H1 (cell line): ENCODE results near the gene RNF31. TPM values are rescaled to one million over a fixed set of nuclear protein-coding genes. Genes with fewer than 3 reads are reported as not detected.
A peak's percentile ranks its signal among the peaks of the same experiment; 100 is the strongest.

ENCODE experiments used
- CTCF ChIA-PET: fragments of 300-600 bp; sonication (Branson Sonifier 250); formaldehyde crosslinking; loops from one replicate; lab custom pipeline; 2021; ENCODE audit not compliant: partially characterized antibody; lab: Charles Lee
- POLR2A ChIA-PET: fragments of 300-600 bp; sonication (Branson Sonifier 250); formaldehyde crosslinking; loops from one replicate; lab custom pipeline; 2021; ENCODE audit warnings: inconsistent platforms; ENCODE audit not compliant: partially characterized antibody; lab: Charles Lee
- DNase-seq, 2 experiments: peaks; one replicate each; pipeline versions ENCODE4 v3.0.0 to v3.0.0-alpha.2; 2010 to 2022; ENCODE audit warnings: low spot score in 2 of 2, low read depth in 1 of 2, mixed read lengths in 1 of 2
- FAIRE-seq: peaks from 2 replicates; lab custom pipeline; 2011; peaks lifted over from hg19 to GRCh38; lab: Jason Lieb, UNC
- H2AFZ ChIP-seq: 2 replicates; pipeline ENCODE4 v1.8.1; 2012; ENCODE audit warnings: low read length, inconsistent platforms
- H2AK5ac ChIP-seq: 2 replicates; pipeline ENCODE4 v1.6.1; 2013; ENCODE audit warnings: low read depth, low read length
- H2BK120ac ChIP-seq: replicated peaks from 2 replicates; pipeline ENCODE3; 2013; ENCODE audit warnings: low read depth, low read length, inconsistent platforms
- H2BK12ac ChIP-seq: 2 replicates; pipeline ENCODE4 v1.6.1; 2013; ENCODE audit warnings: low read depth, low read length
- H2BK15ac ChIP-seq: 2 replicates; pipeline ENCODE4 v1.6.1; 2013; ENCODE audit warnings: low read length
- H2BK20ac ChIP-seq: 2 replicates; pipeline ENCODE4 v1.6.1; 2013; ENCODE audit warnings: low read length
- H2BK5ac ChIP-seq: 2 replicates; pipeline ENCODE4 v1.6.1; 2013; ENCODE audit warnings: low read depth, low read length
- H3K14ac ChIP-seq: 2 replicates; pipeline ENCODE4 v1.6.1; 2013; ENCODE audit warnings: inconsistent platforms; ENCODE audit not compliant: insufficient read length
- H3K18ac ChIP-seq: 2 replicates; pipeline ENCODE4 v1.6.1; 2013; ENCODE audit warnings: low read length; ENCODE audit errors: extremely low read depth
- H3K23ac ChIP-seq: 2 replicates; pipeline ENCODE4 v1.6.1; 2013; ENCODE audit warnings: inconsistent platforms; ENCODE audit not compliant: insufficient read length
- H3K23me2 ChIP-seq: 2 replicates; pipeline ENCODE4 v1.6.1; 2013; ENCODE audit warnings: low read depth, low read length
- H3K27ac ChIP-seq: 2 replicates; pipeline ENCODE4 v1.6.1; 2011; ENCODE audit warnings: low read depth, low read length, inconsistent platforms
- H3K27me3 ChIP-seq, 4 experiments: replicated peaks in 1 of 4; 1 replicate in 1 of 4; 2 replicates in 3 of 4; pipeline versions ENCODE4 v1.6.1 to v1.8.1; 2011 to 2013; ENCODE audit warnings: low read length in 3 of 4, mild to moderate bottlenecking in 3 of 4, inconsistent platforms in 2 of 4, mixed read lengths in 2 of 4, moderate library complexity in 1 of 4; ENCODE audit not compliant: control insufficient read depth in 3 of 4, insufficient read depth in 3 of 4; ENCODE audit errors: extremely low read depth in 1 of 4
- H3K36me3 ChIP-seq, 4 experiments: 2 replicates each; pipeline versions ENCODE4 v1.6.1 to v1.8.1; 2011 to 2013; ENCODE audit warnings: mild to moderate bottlenecking in 4 of 4, low read length in 3 of 4, moderate library complexity in 2 of 4, control low read depth in 1 of 4, inconsistent platforms in 1 of 4; ENCODE audit not compliant: insufficient read depth in 4 of 4, control insufficient read depth in 2 of 4
- H3K4ac ChIP-seq: replicated peaks from 2 replicates; pipeline ENCODE3; 2013; ENCODE audit warnings: low read length, low read depth, mixed read lengths, inconsistent platforms; ENCODE audit not compliant: insufficient read length
- H3K4me1 ChIP-seq, 4 experiments: replicated peaks in 1 of 4; 1 replicate in 1 of 4; 2 replicates in 3 of 4; pipeline versions ENCODE4 v1.6.1 to v1.8.1; 2011 to 2013; ENCODE audit warnings: low read length in 3 of 4, inconsistent platforms in 2 of 4, mixed read lengths in 1 of 4; ENCODE audit not compliant: insufficient read depth in 4 of 4, control insufficient read depth in 3 of 4
- H3K4me2 ChIP-seq, 2 experiments: 2 replicates each; pipeline versions ENCODE4 v1.6.1 to v1.8.1; 2011 to 2013; ENCODE audit warnings: low read depth in 2 of 2, low read length in 2 of 2, control low read depth in 1 of 2, inconsistent platforms in 1 of 2, mild to moderate bottlenecking in 1 of 2; ENCODE audit not compliant: insufficient read depth in 1 of 2
- H3K4me3 ChIP-seq, 4 experiments: fragments of 200-600, 300-600 bp in 1 of 4; sonication (generic), shearing (Covaris generic), sonication (Bioruptor Twin) in 1 of 4; 2 replicates each; pipeline versions ENCODE4 v1.5.1 to v1.8.1; 2011 to 2016; ENCODE audit warnings: low read length in 4 of 4, low read depth in 3 of 4, control low read depth in 2 of 4, inconsistent platforms in 2 of 4, mild to moderate bottlenecking in 2 of 4, mixed read lengths in 1 of 4, moderate library complexity in 1 of 4; ENCODE audit not compliant: insufficient read depth in 2 of 4; ENCODE audit errors: extremely low read depth in 1 of 4
- H3K56ac ChIP-seq: replicated peaks from 2 replicates; pipeline ENCODE3; 2013; ENCODE audit warnings: low read depth, mild to moderate bottlenecking, mixed read lengths, low read length, inconsistent platforms; ENCODE audit not compliant: insufficient read length
- H3K79me1 ChIP-seq: 2 replicates; pipeline ENCODE4 v1.6.1; 2013; ENCODE audit warnings: low read depth, low read length, control low read depth
- H3K79me2 ChIP-seq, 2 experiments: 2 replicates each; pipeline versions ENCODE4 v1.6.1 to v1.8.1; 2012 to 2013; ENCODE audit warnings: low read length in 2 of 2, mild to moderate bottlenecking in 2 of 2, inconsistent platforms in 1 of 2; ENCODE audit not compliant: insufficient read depth in 2 of 2, control insufficient read depth in 1 of 2
- H3K9ac ChIP-seq, 4 experiments: replicated peaks in 1 of 4; 1 replicate in 1 of 4; 2 replicates in 3 of 4; pipeline versions ENCODE4 v1.6.1 to v1.8.1; 2011 to 2013; ENCODE audit warnings: low read depth in 3 of 4, low read length in 3 of 4, control low read depth in 2 of 4, mild to moderate bottlenecking in 2 of 4, moderate library complexity in 2 of 4, inconsistent platforms in 1 of 4; ENCODE audit errors: extremely low read depth in 1 of 4
- H3K9me3 ChIP-seq, 2 experiments: 2 replicates each; pipeline versions ENCODE4 v1.6.1 to v1.8.1; 2012 to 2013; ENCODE audit warnings: mild to moderate bottlenecking in 2 of 2, moderate library complexity in 2 of 2, control low read depth in 1 of 2, inconsistent platforms in 1 of 2, low read depth in 1 of 2, low read length in 1 of 2, mixed read lengths in 1 of 2; ENCODE audit not compliant: insufficient read depth in 2 of 2
- H4K20me1 ChIP-seq, 2 experiments: replicated peaks in 1 of 2; 2 replicates each; pipeline versions ENCODE3 to v1.8.1; 2011 to 2013; ENCODE audit warnings: inconsistent platforms in 2 of 2, low read length in 2 of 2, mild to moderate bottlenecking in 1 of 2; ENCODE audit not compliant: insufficient read depth in 2 of 2, control insufficient read depth in 1 of 2
- H4K5ac ChIP-seq: 2 replicates; pipeline ENCODE4 v1.6.1; 2013; ENCODE audit warnings: low read length, low read depth, mixed read lengths, inconsistent platforms; ENCODE audit not compliant: insufficient read length
- H4K8ac ChIP-seq: 2 replicates; pipeline ENCODE4 v1.8.0; 2013; ENCODE audit warnings: mild to moderate bottlenecking, moderate library complexity, low read length, inconsistent platforms; ENCODE audit not compliant: insufficient read depth; ENCODE audit errors: extremely low read depth
- H4K91ac ChIP-seq: replicated peaks from 2 replicates; pipeline ENCODE3; 2013; ENCODE audit warnings: low read length, mixed read lengths, inconsistent platforms; ENCODE audit not compliant: insufficient read length
- POLR2AphosphoS5 ChIP-seq: IDR thresholded peaks from 2 replicates; pipeline ENCODE4 v1.6.1; 2011; ENCODE audit warnings: low read depth, low read length
- SRF ChIP-seq: IDR thresholded peaks from 2 replicates; pipeline ENCODE4 v1.6.1; 2011; ENCODE audit warnings: mild to moderate bottlenecking, low read depth, low read length, moderate library complexity
- WGBS, 2 experiments: shearing (Covaris generic) in 1 of 2; methylation state at CpG; one replicate each; pipeline versions ENCODE4 v1.1.6 to v1.1.7; 2013 to 2015; ENCODE audit warnings: low lambda C conversion rate in 2 of 2, mixed read lengths in 2 of 2, inconsistent platforms in 1 of 2, low coverage in 1 of 2, missing lambda C conversion rate in 1 of 2; ENCODE audit not compliant: insufficient replicate concordance in 2 of 2, insufficient coverage in 1 of 2, insufficient read length in 1 of 2; ENCODE audit errors: extremely low coverage in 1 of 2, missing lambda C conversion rate in 1 of 2; 5-methylcytosine and 5-hydroxymethylcytosine counted together
- polyA plus RNA-seq, 7 experiments: library from polyadenylated mRNA; depleted of rRNA in 3 of 7; stranded (reverse) in 5 of 7; unstranded in 2 of 7; fragments of >200 nt in 5 of 7; fragments of 200-250 nt in 2 of 7; gene quantifications; 1 replicate in 5 of 7; 2 replicates in 1 of 7; 4 replicates in 1 of 7; pipeline versions ENCODE4 v1.2.1 to v1.2.3, GENCODE V29; 2011 to 2013; ENCODE audit warnings: missing spikeins in 2 of 7, mixed read lengths in 2 of 7
- total RNA-seq: library from RNA; stranded (reverse); fragmentation: NEBNext Ultra II Directional; extraction: Animal tissue kit (Norgen Biotek cat#: 25700); gene quantifications from 2 replicates; pipeline ENCODE4 v1.2.1, GENCODE V29; 2021

Gene RNF31
- total and polyA plus RNA-seq, 2 of the 8 experiments (the other 6 are each of a cell fraction or from before 2014, with no cell fraction given) = 17.5 to 72.0 TPM

- no peak overlapping the region for H2BK20ac ChIP-seq
- H4K91ac ChIP-seq = no peak overlapping the region
- no peak overlapping the region for H3K27ac ChIP-seq
- H4K20me1 ChIP-seq = peaks cover 2 to 25% of the 10 kb centered on the region in 2 experiments
- H3K4me1 ChIP-seq = no peaks in the 10 kb centered on the region
- DNase-seq (no peak), FAIRE-seq (no peak)
- no peak overlapping the region for H3K23ac ChIP-seq
- H4K5ac ChIP-seq = no peak overlapping the region
- WGBS, 2 experiments = 88% methylated on average over 19 of the region's 19 CpGs; no CpG with 5 or more reads in 1 of the 2 experiments
- H3K4me3 ChIP-seq = no peak overlapping the region
- H3K4me2 ChIP-seq = no peak overlapping the region
- ChIA-PET POLR2A (interaction anchor here (0.9 to 9.3 kb wide), 15 partner anchors 9 to 118 kb away, joined by 3 to 93 read pairs (median 4); partner anchors contain the start of genes CHMP4A, DHRS1, GMPR2 and IRF9), CTCF (interaction anchor here (1.3 to 1.6 kb wide), 3 partner anchors 21 to 127 kb away, joined by 5 to 7 read pairs (median 6); partner anchors contain the start of genes CIDEB and IRF9)
- H2BK5ac ChIP-seq = no peak overlapping the region
- H3K27me3 ChIP-seq = no peaks in the 10 kb centered on the region
- no peak overlapping the region for H3K56ac ChIP-seq
- no peak overlapping the region for H3K14ac ChIP-seq
- H3K79me2 ChIP-seq = no peaks in the 10 kb centered on the region
- H3K9ac ChIP-seq = no peak overlapping the region
- H3K4ac ChIP-seq = no peak overlapping the region
- H3K9me3 ChIP-seq = no peaks in the 10 kb centered on the region
- H3K18ac ChIP-seq = no peak overlapping the region
- peaks cover 26 to 79% (median 65%) of the 10 kb centered on the region in 4 experiments for H3K36me3 ChIP-seq
- H2BK120ac ChIP-seq = no peak overlapping the region
- no peak overlapping the region for H4K8ac ChIP-seq
- H3K79me1 ChIP-seq = peaks cover 3% of the 10 kb centered on the region
- H2BK15ac ChIP-seq = no peak overlapping the region
- TF ChIP-seq POLR2AphosphoS5 = 0 out of 2 replicates have a peak, but pooled peaks have one; percentile 24
- TF ChIP-seq SRF = no peak
- H2BK12ac ChIP-seq = no peak overlapping the region
- no peak overlapping the region for H2AFZ ChIP-seq
- H2AK5ac ChIP-seq = no peak overlapping the region
- H3K23me2 ChIP-seq = no peaks in the 10 kb centered on the region
These were observed 34.2 kb downstream of the RNF31 start for GRCh38 chr14:24181371-24182077.
